NB4 (cell line): ENCODE measurements around the gene WWP2.
"Not testable (repeated sequence)": the region's sequence is repeated elsewhere in the genome, so short reads cannot be mapped to it uniquely, and the experiment has no call there.

Experiments
- DNase-seq: peaks from one replicate; pipeline ENCODE4 v3.0.0; 2010; ENCODE audit warnings: low read depth
- H3K4me3 ChIP-seq: one replicate; pipeline ENCODE4 v1.5.1; 2011; ENCODE audit warnings: mild to moderate bottlenecking, low read depth, low read length, moderate library complexity
- MYC ChIP-seq: IDR thresholded peaks from 2 replicates; pipeline ENCODE4 v1.6.1; 2011; ENCODE audit warnings: low read depth, low read length
- POLR2A ChIP-seq: IDR thresholded peaks from 2 replicates; pipeline ENCODE4 v1.6.1; 2011; ENCODE audit warnings: mild to moderate bottlenecking; ENCODE audit not compliant: insufficient read length; ENCODE audit errors: extremely low read depth
- TF ChIP-seq, protein P1 (sequence below): IDR thresholded peaks from one replicate; pipeline ENCODE4 v1.5.1; 2012; ENCODE audit warnings: low read depth, low read length
- TF ChIP-seq, protein P2 (sequence below): IDR thresholded peaks from 2 replicates; pipeline ENCODE4 v1.6.1; 2011; ENCODE audit warnings: low read depth, low read length

The WWP2 gene

DNA sequence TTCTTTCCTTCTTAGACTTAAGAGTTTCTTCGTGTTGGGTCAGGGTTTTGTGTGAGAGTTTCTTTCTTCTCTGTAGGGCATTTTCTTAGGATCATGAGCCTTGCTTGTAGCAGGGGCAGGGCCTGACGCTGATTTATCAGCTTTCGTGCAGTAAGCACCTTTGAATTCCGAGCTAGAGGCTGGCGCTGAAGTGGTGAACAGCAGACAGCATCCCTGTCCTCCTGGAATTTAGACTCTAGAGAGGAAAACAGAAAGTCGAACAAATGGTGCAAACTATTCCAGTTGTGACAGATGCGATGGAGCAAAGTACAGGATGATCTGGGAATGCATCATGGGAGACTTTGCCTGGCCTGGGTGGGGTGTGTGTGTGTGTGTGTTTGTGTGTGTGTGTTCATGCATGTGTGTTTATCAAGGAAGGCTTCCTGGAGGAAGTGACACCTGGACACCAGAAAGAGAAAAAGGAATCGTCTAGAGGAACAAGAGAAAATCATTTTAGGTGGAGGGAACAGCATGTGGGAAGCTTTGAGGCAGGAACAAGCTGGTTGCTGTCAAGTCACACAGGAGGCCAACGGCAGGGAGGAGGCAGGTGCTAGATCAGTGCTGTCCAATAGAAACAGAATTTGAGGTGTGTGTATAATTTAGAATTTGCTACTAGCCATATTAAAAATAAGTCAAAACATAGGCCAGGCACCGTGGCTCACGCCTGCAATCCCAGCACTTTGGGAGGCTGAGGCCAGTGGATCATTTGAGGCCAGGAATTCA lies 60.2 kb downstream of the WWP2 start:
- DNase-seq: no peak
- TF ChIP-seq, protein P1, sequence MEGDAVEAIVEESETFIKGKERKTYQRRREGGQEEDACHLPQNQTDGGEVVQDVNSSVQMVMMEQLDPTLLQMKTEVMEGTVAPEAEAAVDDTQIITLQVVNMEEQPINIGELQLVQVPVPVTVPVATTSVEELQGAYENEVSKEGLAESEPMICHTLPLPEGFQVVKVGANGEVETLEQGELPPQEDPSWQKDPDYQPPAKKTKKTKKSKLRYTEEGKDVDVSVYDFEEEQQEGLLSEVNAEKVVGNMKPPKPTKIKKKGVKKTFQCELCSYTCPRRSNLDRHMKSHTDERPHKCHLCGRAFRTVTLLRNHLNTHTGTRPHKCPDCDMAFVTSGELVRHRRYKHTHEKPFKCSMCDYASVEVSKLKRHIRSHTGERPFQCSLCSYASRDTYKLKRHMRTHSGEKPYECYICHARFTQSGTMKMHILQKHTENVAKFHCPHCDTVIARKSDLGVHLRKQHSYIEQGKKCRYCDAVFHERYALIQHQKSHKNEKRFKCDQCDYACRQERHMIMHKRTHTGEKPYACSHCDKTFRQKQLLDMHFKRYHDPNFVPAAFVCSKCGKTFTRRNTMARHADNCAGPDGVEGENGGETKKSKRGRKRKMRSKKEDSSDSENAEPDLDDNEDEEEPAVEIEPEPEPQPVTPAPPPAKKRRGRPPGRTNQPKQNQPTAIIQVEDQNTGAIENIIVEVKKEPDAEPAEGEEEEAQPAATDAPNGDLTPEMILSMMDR: no peak
- TF ChIP-seq MYC (no peak), POLR2A (no peak)
- TF ChIP-seq, protein P2, sequence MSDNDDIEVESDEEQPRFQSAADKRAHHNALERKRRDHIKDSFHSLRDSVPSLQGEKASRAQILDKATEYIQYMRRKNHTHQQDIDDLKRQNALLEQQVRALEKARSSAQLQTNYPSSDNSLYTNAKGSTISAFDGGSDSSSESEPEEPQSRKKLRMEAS: no peak
- H3K4me3 ChIP-seq: no peak overlapping the region

DNA sequence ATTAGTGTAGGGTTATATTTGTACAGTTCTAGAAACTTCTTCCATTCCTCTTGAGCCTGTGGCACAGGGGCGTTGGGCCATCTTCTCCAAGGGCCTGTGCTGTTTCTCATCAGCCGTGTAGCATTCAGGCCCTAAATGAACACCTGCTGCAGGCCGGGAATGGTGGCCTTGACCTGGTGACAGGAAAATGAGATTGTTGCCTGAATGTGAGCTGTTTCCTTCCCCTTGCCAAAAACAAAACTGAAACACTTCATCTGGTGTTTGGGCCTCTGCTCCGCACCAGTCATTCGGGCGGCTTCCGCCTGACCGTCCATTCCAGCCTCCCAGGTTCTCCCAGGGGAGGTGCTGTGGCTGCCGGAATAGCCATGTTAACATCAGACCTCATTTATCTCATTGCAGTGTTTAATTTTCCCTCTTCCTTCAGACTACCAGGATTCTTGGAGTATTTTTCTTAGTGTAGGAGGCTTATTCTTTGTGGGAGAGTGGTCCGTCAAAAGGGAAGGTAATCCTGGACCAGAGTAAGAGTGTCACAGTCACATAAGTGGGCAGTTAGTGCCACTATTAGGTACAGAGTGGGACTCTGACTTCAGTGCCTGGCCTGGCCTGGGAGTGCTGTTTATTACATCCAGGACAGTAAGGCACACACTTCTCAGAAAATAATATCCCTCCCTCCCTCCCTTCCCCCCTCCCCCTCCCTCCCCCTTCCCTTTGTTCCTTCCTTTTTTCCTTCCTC lies 61.9 kb downstream of the WWP2 start:
- H3K4me3 ChIP-seq: no peak overlapping the region
- no peak for DNase-seq

DNA sequence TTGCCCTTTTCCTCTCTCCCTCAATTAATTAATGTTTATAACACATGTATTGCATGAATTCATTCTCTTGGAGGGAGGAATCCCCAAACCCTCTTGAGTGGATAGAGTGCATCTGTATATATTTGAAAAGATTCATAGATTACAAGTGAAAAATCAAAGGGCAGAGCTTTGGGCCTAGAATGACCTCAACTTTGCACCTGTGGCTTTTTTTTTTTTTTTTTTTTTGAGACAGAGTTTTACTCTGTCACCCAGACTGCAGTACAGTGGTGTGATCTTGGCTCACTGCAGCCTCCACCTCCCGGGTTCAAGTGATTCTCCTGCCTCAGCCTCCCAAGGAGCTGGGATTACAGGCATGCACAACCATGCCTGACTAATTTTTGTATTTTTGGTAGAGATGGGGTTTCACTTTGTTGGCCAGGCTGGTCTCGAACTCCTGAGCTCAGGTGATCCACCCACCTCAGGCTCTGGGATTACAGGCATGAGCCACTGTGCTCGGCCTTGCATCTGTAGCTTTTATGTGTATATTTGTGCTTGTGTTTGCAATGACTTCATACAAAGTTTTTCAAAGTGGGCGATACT lies 62.5 kb downstream of the WWP2 start:
- not testable (repeated sequence) for H3K4me3 ChIP-seq, DNase-seq

More for the DNA sequence above, 61.9 kb downstream of the WWP2 start:
- TF ChIP-seq, protein P2: no peak
- TF ChIP-seq MYC: no peak
- TF ChIP-seq, protein P1: no peak
- TF ChIP-seq POLR2A: no peak

DNA sequence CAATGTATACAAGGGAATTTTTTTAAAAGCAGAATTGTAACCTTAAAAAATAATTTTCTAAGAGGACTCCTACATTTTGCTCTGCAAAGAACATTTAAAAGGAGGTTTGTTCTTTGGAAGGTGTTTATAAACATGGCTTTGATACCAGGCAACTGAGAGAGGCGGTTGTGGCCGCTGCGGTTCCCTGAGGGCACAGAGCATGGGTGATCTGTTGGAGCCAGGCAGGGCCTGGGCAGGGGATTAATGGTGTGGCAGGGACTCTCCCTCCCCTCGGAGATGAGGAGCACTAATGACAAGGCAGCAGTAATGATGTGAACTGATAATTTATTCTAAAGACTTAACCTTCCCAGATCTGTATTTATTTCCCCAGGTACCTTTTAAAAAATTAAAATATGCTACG lies 65.4 kb downstream of the WWP2 start:
- DNase-seq: no peak
- TF ChIP-seq, protein P1: no peak
- TF ChIP-seq POLR2A: no peak
- TF ChIP-seq, protein P2: no peak
- TF ChIP-seq MYC: no peak
- H3K4me3 ChIP-seq: no peak overlapping the region

DNA sequence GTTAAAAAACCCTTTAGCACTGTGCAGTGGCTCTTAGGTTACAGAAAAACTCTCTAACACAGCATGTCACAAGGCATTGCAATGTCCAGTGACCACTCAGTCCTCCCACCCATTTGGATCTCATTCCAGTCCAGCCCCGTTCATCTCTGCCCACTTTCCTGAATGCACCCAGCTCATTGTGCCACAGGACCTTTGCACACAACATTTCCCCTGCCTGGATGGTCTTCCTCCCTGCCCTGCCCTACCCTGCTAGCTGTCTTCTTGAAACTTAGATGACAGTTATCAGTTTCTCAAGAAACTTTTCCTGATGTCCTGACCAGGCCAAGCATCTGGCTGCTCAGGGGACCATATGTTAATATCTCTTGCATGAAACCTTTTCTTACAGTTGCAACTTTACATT lies 67.2 kb downstream of the WWP2 start:
- TF ChIP-seq POLR2A: no peak
- no peak for TF ChIP-seq MYC
- TF ChIP-seq, protein P2: no peak
- TF ChIP-seq, protein P1: no peak
- DNase-seq: no peak
- no peak overlapping the region for H3K4me3 ChIP-seq

DNA sequence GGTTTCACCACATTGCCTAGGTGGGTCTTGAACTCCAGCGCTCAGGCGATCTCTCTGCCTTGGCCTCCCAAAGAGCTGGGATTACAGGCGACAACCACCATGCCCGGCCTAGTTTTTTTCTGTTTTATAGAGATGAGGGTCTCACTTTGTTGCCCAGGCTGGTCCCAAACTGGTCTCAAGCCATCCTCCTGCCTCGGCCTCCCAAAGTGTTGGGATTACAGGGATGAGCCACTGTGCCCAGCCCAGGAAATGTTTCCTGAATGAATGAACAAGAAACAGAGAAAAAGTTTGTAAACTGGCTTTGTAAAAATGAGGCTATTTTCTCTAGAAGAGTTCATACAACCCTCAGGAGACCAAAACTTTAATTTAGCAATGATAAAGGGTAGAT lies 68.0 kb downstream of the WWP2 start:
- TF ChIP-seq MYC: no peak
- TF ChIP-seq, protein P2: no peak
- TF ChIP-seq, protein P1: no peak
- TF ChIP-seq POLR2A: no peak
- no peak overlapping the region for H3K4me3 ChIP-seq
- DNase-seq: no peak
